ENCODE data around the gene DNAH10. TPM values are rescaled to one million over a fixed set of nuclear protein-coding genes. Genes with fewer than 3 reads are reported as not detected.

DNAH10 gene
- total RNA-seq, 1 experiment from 2014 or later: 0.14 TPM

DNA sequence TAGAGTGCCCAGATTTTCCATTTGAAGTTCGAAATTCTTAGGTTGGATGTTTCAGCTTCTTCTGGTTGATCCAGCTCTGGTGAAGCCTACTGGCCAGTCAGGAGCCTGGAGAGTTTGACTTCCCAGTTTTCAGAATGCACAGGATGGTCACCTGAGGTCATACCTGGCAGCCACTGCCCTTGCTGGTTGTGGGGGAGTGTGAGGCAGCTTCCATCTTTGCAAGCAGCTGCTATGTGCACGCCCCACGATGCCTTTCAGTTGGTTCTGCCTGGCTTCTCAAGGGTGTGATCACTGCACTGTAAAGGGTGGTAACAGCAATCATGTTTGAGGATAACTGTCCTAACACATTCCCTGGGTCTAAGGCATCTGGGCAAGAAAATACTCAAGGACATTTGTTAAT is 195.1 kb downstream of the DNAH10 start:
- Mint-ChIP-seq H3K36me3 (ENCODE audit: insufficient read depth, unreplicated experiment) (no peaks in the 10 kb centered on the region), H3K27me3 (ENCODE audit: unreplicated experiment) (no peaks in the 10 kb centered on the region), H3K27ac (ENCODE audit: unreplicated experiment) (no peak overlapping the region), H3K4me3 (ENCODE audit: low read depth, unreplicated experiment) (no peak overlapping the region), H3K4me1 (ENCODE audit: low read depth, unreplicated experiment) (no peaks in the 10 kb centered on the region), H3K9me3 (ENCODE audit: low read depth, unreplicated experiment) (no peaks in the 10 kb centered on the region)
- CTCF ChIA-PET: interaction anchor here (0.7 kb wide), 1 partner anchor 856 kb away, joined by 8 read pairs; no protein-coding TSS in a partner anchor
- intact Hi-C loops (cut with micrococcal nuclease; ENCODE audit: unreplicated experiment): no loop called here
- BruUV-seq (replicated peaks): no TSS peak
- no peak for TF ChIP-seq CTCF (IDR thresholded peaks at IDR 0.05; ENCODE audit: unreplicated experiment)
- no peak for DNase-seq

GRCh38 chr12:123958462-123958861 is 196.4 kb downstream of the DNAH10 start:
- no peaks in the 10 kb centered on the region for H3K9me3 Mint-ChIP-seq (ENCODE audit: low read depth, unreplicated experiment)
- no peaks in the 10 kb centered on the region for H3K4me1 Mint-ChIP-seq (ENCODE audit: low read depth, unreplicated experiment)
- intact Hi-C loops (cut with micrococcal nuclease; ENCODE audit: unreplicated experiment): no loop called here
- H3K36me3 Mint-ChIP-seq (ENCODE audit: insufficient read depth, unreplicated experiment): no peaks in the 10 kb centered on the region
- no peak for TF ChIP-seq CTCF (IDR thresholded peaks at IDR 0.05; ENCODE audit: unreplicated experiment)
- CTCF ChIA-PET: no interaction called here
- H3K27me3 Mint-ChIP-seq (ENCODE audit: unreplicated experiment): no peaks in the 10 kb centered on the region
- H3K4me3 Mint-ChIP-seq (ENCODE audit: low read depth, unreplicated experiment): no peak overlapping the region
- BruUV-seq (replicated peaks): no TSS peak
- H3K27ac Mint-ChIP-seq (ENCODE audit: unreplicated experiment): no peak overlapping the region
- DNase-seq: no peak

DNA sequence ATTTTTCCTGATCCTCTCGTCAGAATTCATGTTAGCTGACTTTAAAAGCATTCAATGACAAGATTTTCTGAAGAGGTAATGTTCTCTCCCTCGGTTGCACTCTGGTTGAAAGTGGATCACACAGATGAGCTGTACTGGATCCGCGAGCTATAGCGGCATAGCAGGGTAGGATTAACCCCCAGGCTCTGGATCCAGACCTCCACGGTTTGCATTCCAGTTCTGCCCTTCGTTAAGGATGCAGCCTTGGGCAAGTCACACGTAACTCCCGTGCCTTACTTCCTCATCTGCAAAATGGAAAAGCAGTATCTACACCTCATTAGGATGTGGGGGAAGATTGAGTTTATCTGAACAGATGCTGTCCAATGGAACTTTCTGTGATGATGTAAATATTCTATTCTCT is 196.8 kb downstream of the DNAH10 start:
- intact Hi-C loops (cut with micrococcal nuclease; ENCODE audit: unreplicated experiment): no loop called here
- H3K36me3 Mint-ChIP-seq (ENCODE audit: insufficient read depth, unreplicated experiment): no peaks in the 10 kb centered on the region
- BruUV-seq (replicated peaks): no TSS peak
- no peaks in the 10 kb centered on the region for H3K27me3 Mint-ChIP-seq (ENCODE audit: unreplicated experiment)
- H3K27ac Mint-ChIP-seq (ENCODE audit: unreplicated experiment): no peak overlapping the region
- CTCF ChIA-PET: no interaction called here
- H3K4me1 Mint-ChIP-seq (ENCODE audit: low read depth, unreplicated experiment): no peaks in the 10 kb centered on the region
- no peak overlapping the region for H3K4me3 Mint-ChIP-seq (ENCODE audit: low read depth, unreplicated experiment)
- H3K9me3 Mint-ChIP-seq (ENCODE audit: low read depth, unreplicated experiment): no peaks in the 10 kb centered on the region
- TF ChIP-seq CTCF (IDR thresholded peaks at IDR 0.05; ENCODE audit: unreplicated experiment): no peak
- no peak for DNase-seq

DNA sequence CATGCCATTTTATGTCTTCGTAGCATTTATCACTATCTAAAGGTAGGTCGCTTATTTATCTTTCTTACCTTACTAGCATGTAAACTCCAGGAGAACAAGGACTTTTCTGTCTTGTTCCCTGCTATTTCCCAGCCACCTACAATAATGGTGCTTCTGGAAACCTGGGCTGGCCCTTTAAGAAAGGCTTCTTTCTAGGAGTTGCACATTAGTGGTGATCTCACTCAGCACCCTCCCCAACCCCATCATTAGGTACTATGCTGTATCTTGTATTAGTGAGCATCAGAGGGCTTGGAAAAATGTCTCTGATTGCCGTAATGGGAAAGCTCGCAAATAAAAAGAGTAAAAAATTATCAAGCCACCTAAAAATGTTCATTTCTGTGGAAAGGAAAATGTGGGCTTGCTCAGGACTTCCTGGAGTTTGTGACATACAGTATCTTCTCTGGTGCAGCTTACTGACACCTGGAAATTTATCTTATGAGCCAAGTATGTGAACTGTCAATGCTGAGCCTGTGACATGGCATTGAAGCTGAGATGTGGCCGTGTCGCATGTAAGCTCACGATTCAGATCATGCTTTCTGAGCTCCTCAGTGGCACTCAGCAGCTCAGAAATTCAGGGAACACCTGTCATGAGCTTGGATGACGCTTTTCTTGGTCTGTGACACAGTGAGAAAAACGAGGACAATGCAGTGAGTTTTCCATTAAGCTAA is 198.1 kb downstream of the DNAH10 start:
- intact Hi-C loops (cut with micrococcal nuclease; ENCODE audit: unreplicated experiment): no loop called here
- no peaks in the 10 kb centered on the region for H3K4me1 Mint-ChIP-seq (ENCODE audit: low read depth, unreplicated experiment)
- BruUV-seq (replicated peaks): no TSS peak
- no peaks in the 10 kb centered on the region for H3K9me3 Mint-ChIP-seq (ENCODE audit: low read depth, unreplicated experiment)
- CTCF ChIA-PET: no interaction called here
- no peaks in the 10 kb centered on the region for H3K36me3 Mint-ChIP-seq (ENCODE audit: insufficient read depth, unreplicated experiment)
- no peak overlapping the region for H3K27ac Mint-ChIP-seq (ENCODE audit: unreplicated experiment)
- no peaks in the 10 kb centered on the region for H3K27me3 Mint-ChIP-seq (ENCODE audit: unreplicated experiment)
- TF ChIP-seq CTCF (IDR thresholded peaks at IDR 0.05; ENCODE audit: unreplicated experiment): no peak
- H3K4me3 Mint-ChIP-seq (ENCODE audit: low read depth, unreplicated experiment): no peak overlapping the region
- no peak for DNase-seq

Data from Calu3 (cell line).